Parietal lobe (tissue), 2 donors: Measurements from ENCODE around the gene PLEKHG2. TPM values are rescaled to one million over a fixed set of nuclear protein-coding genes. Genes with fewer than 3 reads are reported as not detected.

Experiments
- small RNA-seq: library from RNA; depleted of rRNA; stranded (forward); fragments of <200 nt; gene quantifications from one replicate; pipeline ENCODE3, GENCODE V24; 2014; ENCODE audit warnings: low replicate concordance
- total RNA-seq: library from RNA; depleted of rRNA; stranded (reverse); fragments of >200 nt; gene quantifications from one replicate; pipeline ENCODE4 v1.2.3, GENCODE V29; 2014

PLEKHG2 gene
- 49.1 TPM for total RNA-seq

GRCh38 chr19:39412100-39412866, at the start of gene PLEKHG2:
Gene PLEKHG2, plus strand, starts transcription at chr19:39412669. Its CDS starts 1,418 bp downstream, at chr19:39414087.

GRCh38 chr19:39390751-39391437, 21.6 kb upstream of the PLEKHG2 start, which contains the start of the genes MED29 and PAF1:
Gene MED29, plus strand, starts transcription at chr19:39391378. Its CDS starts 45 bp downstream, at chr19:39391423.
Gene PAF1, minus strand, starts transcription at chr19:39391106. Its CDS starts 242 bp downstream, at chr19:39390864.

GRCh38 chr19:39406656-39407409, 5.6 kb upstream of the PLEKHG2 start, which contains the start of gene ZFP36:
Gene ZFP36, plus strand, starts transcription at chr19:39406847. Its CDS starts 58 bp downstream, at chr19:39406905.

GRCh38 chr19:39435499-39436349, 23.3 kb downstream of the PLEKHG2 start, which contains the start of gene RPS16:
Gene RPS16, minus strand, starts transcription at chr19:39435949. Its CDS starts 54 bp downstream, at chr19:39435895.

GRCh38 chr19:39445196-39446111, 33.0 kb downstream of the PLEKHG2 start, which contains the start of gene SUPT5H:
Gene SUPT5H, plus strand, starts transcription at chr19:39445582. Its CDS starts 309 bp downstream, at chr19:39445891.

Small RNAs within 50 kb of the gene (small RNA-seq; reads per million reads assigned to genes)
- gene MIR4530 = not detected
- gene RN7SL566P = not detected

Other genes starting within 250 kb of the PLEKHG2 start
- gene NCCRP1, start 215.7 kb upstream of the PLEKHG2 start, total RNA-seq = not detected
- not detected for gene SYCN, start 208.4 kb upstream of the PLEKHG2 start, total RNA-seq
- not detected for gene IFNL3, start 167.7 kb upstream of the PLEKHG2 start, total RNA-seq
- gene IFNL4, start 163.8 kb upstream of the PLEKHG2 start, total RNA-seq = not detected
- gene IFNL2, start 144.3 kb upstream of the PLEKHG2 start, total RNA-seq = not detected
- not detected for gene IFNL1, start 116.3 kb upstream of the PLEKHG2 start, total RNA-seq
- 9.4 TPM for gene LRFN1, start 91.8 kb upstream of the PLEKHG2 start, total RNA-seq
- gene GMFG, start 76.6 kb upstream of the PLEKHG2 start, total RNA-seq = 0.94 TPM
- gene SAMD4B, start 70.2 kb upstream of the PLEKHG2 start, total RNA-seq = 63.2 TPM
- gene PAF1, start 21.6 kb upstream of the PLEKHG2 start, total RNA-seq = 31.3 TPM
- 20.0 TPM for gene MED29, start 21.3 kb upstream of the PLEKHG2 start, total RNA-seq
- gene ZFP36, start 5.8 kb upstream of the PLEKHG2 start, total RNA-seq = 0.94 TPM
- gene RPS16, start 23.3 kb downstream of the PLEKHG2 start, total RNA-seq = 67.9 TPM
- gene SUPT5H, start 32.9 kb downstream of the PLEKHG2 start, total RNA-seq = 70.7 TPM
- gene TIMM50, start 68.2 kb downstream of the PLEKHG2 start, total RNA-seq = 41.6 TPM
- gene DLL3, start 86.3 kb downstream of the PLEKHG2 start, total RNA-seq = 23.2 TPM
- not detected for gene SELENOV, start 102.5 kb downstream of the PLEKHG2 start, total RNA-seq
- 15.3 TPM for gene EID2B, start 120.2 kb downstream of the PLEKHG2 start, total RNA-seq
- 16.9 TPM for gene EID2, start 127.5 kb downstream of the PLEKHG2 start, total RNA-seq
- gene LGALS13, start 189.9 kb downstream of the PLEKHG2 start, total RNA-seq = not detected
- gene LGALS16, start 243.2 kb downstream of the PLEKHG2 start, total RNA-seq = not detected